ENCODE results near the gene SPRYD7.

GRCh38 chr13:49914947-49915346 is 21.2 kb downstream of the SPRYD7 start:
- TF ChIP-seq CTCF (optimal IDR thresholded peaks at IDR 0.05 in 1 of 3, IDR thresholded peaks at IDR 0.05 in 1 of 3, conservative IDR thresholded peaks at IDR 0.05 in 1 of 3; ENCODE audit: extremely low read depth in 1 of 3, insufficient read depth in 2 of 3, low read length in 3 of 3), result no peak
- TF ChIP-seq EZH2 (IDR thresholded peaks at IDR 0.05; ENCODE audit: low read length), result no peak

Measured in keratinocyte (primary cell).